Endothelial cell of umbilical vein (primary cell): ENCODE measurements around the gene TNS4.

Experiments
- EZH2 ChIP-seq: IDR thresholded peaks from 2 replicates; pipeline ENCODE4 v1.6.1; 2012; ENCODE audit warnings: borderline replicate concordance, low read depth, mild to moderate bottlenecking, moderate library complexity, low read length, inconsistent platforms; ENCODE audit not compliant: severe bottlenecking
- JUN ChIP-seq: IDR thresholded peaks from 2 replicates; pipeline ENCODE4 v1.6.1; 2011; ENCODE audit warnings: borderline replicate concordance, low read depth; ENCODE audit not compliant: insufficient read length, insufficient read depth
- POLR2AphosphoS5 ChIP-seq: IDR thresholded peaks from 2 replicates; pipeline ENCODE4 v1.6.1; 2012; ENCODE audit warnings: low read depth, mild to moderate bottlenecking, control low read depth, low read length, moderate library complexity; ENCODE audit not compliant: insufficient read depth
- TF ChIP-seq, protein P1 (sequence below), 2 donors: IDR thresholded peaks; 1 replicate in 1 of 2; 2 replicates in 1 of 2; pipeline ENCODE4 v1.5.1; 2011; ENCODE audit warnings: low read length in 2 of 2, mild to moderate bottlenecking in 2 of 2, moderate library complexity in 2 of 2, control low read depth in 1 of 2, inconsistent platforms in 1 of 2, low read depth in 1 of 2; ENCODE audit not compliant: insufficient read depth in 1 of 2; ENCODE audit errors: extremely low read depth in 1 of 2

DNA sequence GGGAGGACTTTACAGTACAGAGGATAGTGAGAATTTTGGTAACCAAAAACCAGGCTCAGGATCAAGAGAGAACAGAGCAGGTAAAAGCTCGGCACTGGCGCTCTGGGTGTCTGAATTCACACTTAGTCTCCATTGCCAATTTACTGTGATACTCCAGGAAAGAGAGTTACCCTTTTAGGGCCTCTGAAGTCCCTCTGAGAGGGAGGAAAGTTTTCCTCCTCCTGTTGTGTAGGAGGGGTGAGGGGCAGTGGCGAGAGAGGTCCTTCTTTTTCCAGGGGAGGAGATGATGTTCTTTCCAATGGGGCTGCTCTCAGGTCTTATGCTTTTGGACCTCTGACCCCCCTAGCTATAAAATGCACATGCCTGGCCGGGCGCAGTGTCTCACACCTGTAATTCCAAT lies 5.4 kb upstream of the TNS4 start:
- TF ChIP-seq POLR2AphosphoS5: no peak
- TF ChIP-seq, protein P1, sequence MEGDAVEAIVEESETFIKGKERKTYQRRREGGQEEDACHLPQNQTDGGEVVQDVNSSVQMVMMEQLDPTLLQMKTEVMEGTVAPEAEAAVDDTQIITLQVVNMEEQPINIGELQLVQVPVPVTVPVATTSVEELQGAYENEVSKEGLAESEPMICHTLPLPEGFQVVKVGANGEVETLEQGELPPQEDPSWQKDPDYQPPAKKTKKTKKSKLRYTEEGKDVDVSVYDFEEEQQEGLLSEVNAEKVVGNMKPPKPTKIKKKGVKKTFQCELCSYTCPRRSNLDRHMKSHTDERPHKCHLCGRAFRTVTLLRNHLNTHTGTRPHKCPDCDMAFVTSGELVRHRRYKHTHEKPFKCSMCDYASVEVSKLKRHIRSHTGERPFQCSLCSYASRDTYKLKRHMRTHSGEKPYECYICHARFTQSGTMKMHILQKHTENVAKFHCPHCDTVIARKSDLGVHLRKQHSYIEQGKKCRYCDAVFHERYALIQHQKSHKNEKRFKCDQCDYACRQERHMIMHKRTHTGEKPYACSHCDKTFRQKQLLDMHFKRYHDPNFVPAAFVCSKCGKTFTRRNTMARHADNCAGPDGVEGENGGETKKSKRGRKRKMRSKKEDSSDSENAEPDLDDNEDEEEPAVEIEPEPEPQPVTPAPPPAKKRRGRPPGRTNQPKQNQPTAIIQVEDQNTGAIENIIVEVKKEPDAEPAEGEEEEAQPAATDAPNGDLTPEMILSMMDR (IDR thresholded peaks at IDR 0.05; ENCODE audit: extremely low read depth in 1 of 2, insufficient read depth in 1 of 2, low read depth in 1 of 2, low read length in 2 of 2): no peak
- no peak for TF ChIP-seq EZH2
- no peak for TF ChIP-seq JUN
